Parathyroid adenoma (tissue), 2 donors: ENCODE results near the gene SPO11.

Source experiments
- H2AFZ ChIP-seq: fragments of 300-600 bp; sonication (generic); one replicate; pipeline ENCODE4 v1.7.0; 2017; ENCODE audit warnings: antibody characterized with exemption, mild to moderate bottlenecking
- H3K27ac ChIP-seq: fragments of 300-600 bp; sonication (generic); one replicate; pipeline ENCODE4 v1.7.0; 2017
- H3K27me3 ChIP-seq: fragments of 300-600 bp; sonication (generic); one replicate; pipeline ENCODE4 v1.7.0; 2017; ENCODE audit warnings: low read length; ENCODE audit not compliant: control insufficient read depth, insufficient read depth
- H3K36me3 ChIP-seq: fragments of 300-600 bp; sonication (generic); one replicate; pipeline ENCODE4 v1.7.0; 2017; ENCODE audit warnings: low read length; ENCODE audit not compliant: control insufficient read depth, insufficient read depth
- H3K4me1 ChIP-seq: fragments of 300-600 bp; sonication (generic); one replicate; pipeline ENCODE4 v1.7.0; 2017; ENCODE audit warnings: control low read depth
- H3K4me2 ChIP-seq: fragments of 300-600 bp; sonication (generic); one replicate; pipeline ENCODE4 v1.7.0; 2017; ENCODE audit warnings: low read length
- H3K4me3 ChIP-seq: fragments of 300-600 bp; sonication (generic); one replicate; pipeline ENCODE4 v1.7.0; 2017; ENCODE audit warnings: low read depth, low read length
- H3K79me2 ChIP-seq: fragments of 300-600 bp; sonication (generic); one replicate; pipeline ENCODE4 v1.7.0; 2017; ENCODE audit warnings: control low read depth
- H3K9ac ChIP-seq: fragments of 300-600 bp; sonication (generic); one replicate; pipeline ENCODE4 v1.7.0; 2017; ENCODE audit warnings: mild to moderate bottlenecking
- H3K9me3 ChIP-seq: fragments of 300-600 bp; sonication (generic); one replicate; pipeline ENCODE4 v1.7.0; 2017; ENCODE audit warnings: low read length; ENCODE audit not compliant: control insufficient read depth
- TF ChIP-seq, protein P1 (sequence below): fragments of 300-600 bp; sonication (generic); IDR thresholded peaks from one replicate; pipeline ENCODE4 v1.7.0; 2017; ENCODE audit warnings: antibody characterized with exemption, mild to moderate bottlenecking
- donor health status: primary hyperparathyroidism.

The SPO11 gene

DNA sequence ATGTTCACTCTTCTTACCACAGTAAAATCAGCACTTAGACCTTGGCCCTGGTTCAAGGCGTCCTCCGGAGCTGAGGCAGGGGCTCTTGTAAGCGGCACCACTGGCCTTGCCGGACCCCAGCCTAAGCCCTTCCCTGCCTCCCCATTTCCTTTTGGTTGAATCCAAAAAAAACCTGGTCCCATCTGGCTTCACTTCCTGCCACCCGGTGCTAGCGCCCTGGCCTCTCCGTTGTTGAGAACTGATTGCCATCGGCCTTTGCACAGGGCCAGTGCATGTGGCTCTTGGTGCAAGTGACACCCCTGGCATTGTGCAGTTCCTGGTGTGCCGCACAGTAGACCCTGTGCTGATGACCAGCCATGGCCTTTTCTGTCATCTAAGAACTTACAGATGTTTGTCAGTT, 42.6 kb downstream of the SPO11 start:
- Histone ChIP-seq H3K27me3 (no peaks in the 10 kb centered on the region), H3K9me3 (no peaks in the 10 kb centered on the region)
- TF ChIP-seq, protein P1, sequence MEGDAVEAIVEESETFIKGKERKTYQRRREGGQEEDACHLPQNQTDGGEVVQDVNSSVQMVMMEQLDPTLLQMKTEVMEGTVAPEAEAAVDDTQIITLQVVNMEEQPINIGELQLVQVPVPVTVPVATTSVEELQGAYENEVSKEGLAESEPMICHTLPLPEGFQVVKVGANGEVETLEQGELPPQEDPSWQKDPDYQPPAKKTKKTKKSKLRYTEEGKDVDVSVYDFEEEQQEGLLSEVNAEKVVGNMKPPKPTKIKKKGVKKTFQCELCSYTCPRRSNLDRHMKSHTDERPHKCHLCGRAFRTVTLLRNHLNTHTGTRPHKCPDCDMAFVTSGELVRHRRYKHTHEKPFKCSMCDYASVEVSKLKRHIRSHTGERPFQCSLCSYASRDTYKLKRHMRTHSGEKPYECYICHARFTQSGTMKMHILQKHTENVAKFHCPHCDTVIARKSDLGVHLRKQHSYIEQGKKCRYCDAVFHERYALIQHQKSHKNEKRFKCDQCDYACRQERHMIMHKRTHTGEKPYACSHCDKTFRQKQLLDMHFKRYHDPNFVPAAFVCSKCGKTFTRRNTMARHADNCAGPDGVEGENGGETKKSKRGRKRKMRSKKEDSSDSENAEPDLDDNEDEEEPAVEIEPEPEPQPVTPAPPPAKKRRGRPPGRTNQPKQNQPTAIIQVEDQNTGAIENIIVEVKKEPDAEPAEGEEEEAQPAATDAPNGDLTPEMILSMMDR = no peak

DNA sequence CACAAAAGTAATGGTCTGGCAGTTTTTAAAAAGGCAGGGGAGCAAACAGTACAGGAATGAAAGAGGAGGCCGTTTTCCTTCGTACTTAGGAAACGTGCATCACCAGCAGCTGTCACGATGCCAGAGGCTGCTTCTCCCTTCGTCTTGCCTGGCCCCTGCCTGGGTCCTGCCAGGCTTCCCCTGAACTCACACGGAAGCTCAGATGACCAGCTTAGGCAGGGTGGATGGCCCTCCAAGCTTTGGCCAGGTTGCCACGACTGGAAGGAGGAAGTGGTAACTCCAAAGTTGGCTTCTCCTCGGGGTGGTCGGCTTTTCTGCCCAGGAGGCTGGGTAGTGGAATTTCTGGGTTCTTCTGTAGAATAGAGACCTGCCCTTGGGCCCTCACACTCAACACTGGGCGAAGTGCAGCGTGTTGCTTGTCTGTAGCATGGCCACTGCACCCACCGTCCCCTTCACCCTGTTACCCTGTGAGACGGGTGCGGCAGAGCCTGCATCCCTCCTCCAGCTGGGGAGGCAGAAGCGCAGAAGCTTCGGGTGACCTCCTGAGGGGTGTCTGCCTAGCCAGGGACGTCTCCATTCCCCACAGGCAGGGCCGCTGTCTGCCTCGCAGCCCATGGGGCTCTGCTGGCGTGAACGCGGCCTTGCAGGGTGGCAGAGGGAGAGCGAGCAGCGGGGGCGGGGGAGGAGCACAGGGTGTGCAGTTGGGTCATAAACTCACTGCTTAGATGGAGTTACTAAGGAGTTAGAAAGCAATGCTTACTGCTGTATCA, 43.2 kb downstream of the SPO11 start:
- no peaks in the 10 kb centered on the region for H3K79me2 ChIP-seq
- no peaks in the 10 kb centered on the region for H3K9me3 ChIP-seq
- H2AFZ ChIP-seq = no peak overlapping the region
- no peak overlapping the region for H3K27ac ChIP-seq
- no peaks in the 10 kb centered on the region for H3K27me3 ChIP-seq
- H3K4me2 ChIP-seq = no peak overlapping the region
- H3K9ac ChIP-seq = no peak overlapping the region
- TF ChIP-seq, protein P1 = no peak
- H3K36me3 ChIP-seq = no peaks in the 10 kb centered on the region
- H3K4me1 ChIP-seq = no peaks in the 10 kb centered on the region
- H3K4me3 ChIP-seq = no peak overlapping the region

More for the DNA sequence above, 42.6 kb downstream of the SPO11 start:
- Histone ChIP-seq H3K36me3 (no peaks in the 10 kb centered on the region), H3K4me1 (no peaks in the 10 kb centered on the region), H2AFZ (no peak overlapping the region), H3K9ac (no peak overlapping the region), H3K4me3 (no peak overlapping the region), H3K79me2 (no peaks in the 10 kb centered on the region), H3K4me2 (no peak overlapping the region), H3K27ac (no peak overlapping the region)

DNA sequence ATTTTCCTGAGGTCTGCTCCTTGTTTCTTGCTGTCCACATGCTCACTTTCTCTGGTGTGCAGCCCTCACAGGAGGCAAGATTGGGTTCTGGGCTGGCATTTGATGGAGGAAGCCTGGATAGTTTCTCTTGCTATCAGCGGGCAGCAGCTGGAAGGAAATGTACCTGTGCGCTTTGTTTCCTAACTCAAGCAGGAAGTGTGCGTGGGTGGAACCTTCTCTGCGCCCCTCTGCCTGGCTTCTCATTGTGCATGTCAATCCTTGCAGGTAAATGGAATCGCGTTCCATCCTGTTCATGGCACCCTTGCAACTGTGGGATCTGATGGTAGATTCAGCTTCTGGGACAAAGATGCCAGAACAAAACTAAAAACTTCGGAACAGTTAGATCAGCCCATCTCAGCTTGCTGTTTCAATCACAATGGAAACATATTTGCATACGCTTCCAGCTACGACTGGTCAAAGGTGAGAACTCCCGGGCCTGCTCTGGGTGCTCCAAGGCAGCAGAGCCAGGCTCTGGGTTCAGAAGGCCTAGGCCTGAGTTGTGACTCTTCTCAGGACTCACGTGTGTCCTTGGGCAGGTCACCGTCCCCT, 44.8 kb downstream of the SPO11 start:
- TF ChIP-seq, protein P1 = no peak
- H3K4me1 ChIP-seq = no peaks in the 10 kb centered on the region

DNA sequence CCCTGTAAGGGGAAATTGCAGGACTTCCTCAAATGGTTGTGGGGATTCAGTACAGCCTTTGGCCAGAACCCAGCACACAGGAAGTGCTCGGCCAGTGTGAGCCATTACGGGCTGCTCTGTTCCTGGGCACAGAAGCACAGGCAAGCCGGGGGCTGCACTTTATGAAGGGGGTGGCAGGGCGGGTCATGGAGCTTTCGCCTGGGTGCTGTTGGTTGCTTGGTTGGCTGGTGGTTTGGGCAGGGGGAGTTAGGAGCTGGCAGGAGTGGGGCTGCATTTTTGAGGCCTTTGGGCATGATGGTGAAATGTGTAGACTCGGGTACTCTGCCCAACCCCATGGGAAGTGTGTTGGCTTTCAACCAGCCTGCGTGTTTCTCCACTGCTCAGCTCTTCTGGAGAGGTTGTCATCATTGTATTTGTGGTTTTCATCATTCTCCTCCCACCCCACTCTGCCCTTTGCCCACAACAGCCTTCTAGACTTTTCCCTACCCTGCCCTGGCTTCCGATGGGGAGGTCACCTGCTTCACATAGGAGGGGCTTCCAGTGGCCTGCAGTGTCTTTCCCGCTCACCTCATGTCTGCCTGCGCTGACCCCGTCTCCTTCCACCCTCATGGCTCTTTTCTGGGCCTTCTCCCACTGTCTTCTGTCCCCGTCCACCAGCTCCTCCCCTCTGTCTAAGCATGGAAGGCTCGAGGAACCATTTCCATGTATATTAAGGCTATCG, 45.5 kb downstream of the SPO11 start:
- H3K4me2 ChIP-seq = no peak overlapping the region
- no peaks in the 10 kb centered on the region for H3K9me3 ChIP-seq
- H3K4me3 ChIP-seq = no peak overlapping the region
- H3K27ac ChIP-seq = no peak overlapping the region
- no peaks in the 10 kb centered on the region for H3K27me3 ChIP-seq
- no peak overlapping the region for H3K9ac ChIP-seq
- TF ChIP-seq, protein P1 = no peak
- no peaks in the 10 kb centered on the region for H3K36me3 ChIP-seq
- no peaks in the 10 kb centered on the region for H3K79me2 ChIP-seq
- H2AFZ ChIP-seq = no peak overlapping the region
- no peaks in the 10 kb centered on the region for H3K4me1 ChIP-seq

More for the DNA sequence above, 44.8 kb downstream of the SPO11 start:
- Histone ChIP-seq H2AFZ (no peak overlapping the region), H3K9me3 (no peaks in the 10 kb centered on the region), H3K79me2 (no peaks in the 10 kb centered on the region), H3K27me3 (no peaks in the 10 kb centered on the region), H3K4me3 (no peak overlapping the region), H3K4me2 (no peak overlapping the region), H3K36me3 (no peaks in the 10 kb centered on the region), H3K27ac (no peak overlapping the region), H3K9ac (no peak overlapping the region)
